Measurements from ENCODE around the gene TSC22D1. TPM values are rescaled to one million over a fixed set of nuclear protein-coding genes. Genes with fewer than 3 reads are reported as not detected.
A peak's percentile ranks its signal among the peaks of the same experiment; 100 is the strongest.

TSC22D1 gene
- total and polyA plus RNA-seq, 2 of the 4 experiments (the other 2 are of a cell fraction) = 30.8 to 42.2 TPM

DNA sequence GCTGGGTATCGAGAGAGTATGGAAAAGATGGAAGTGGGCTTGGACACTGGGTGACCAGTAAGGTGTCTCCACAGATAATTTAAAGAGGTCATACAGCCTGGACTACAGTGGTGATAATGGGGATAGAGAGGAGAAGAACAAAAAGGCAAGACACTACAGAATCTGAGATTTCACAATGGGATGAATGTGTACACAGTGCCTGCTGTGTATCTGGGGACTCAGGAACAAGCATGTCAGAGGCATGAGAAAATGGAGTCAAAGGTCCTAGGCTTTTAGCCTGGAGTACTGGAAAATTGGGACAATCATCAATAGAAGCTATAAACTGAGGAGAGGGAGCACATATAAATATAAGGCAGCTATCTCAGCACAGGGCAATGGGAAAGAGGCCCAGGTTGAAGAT lies 69.4 kb downstream of the TSC22D1 start:
- Histone ChIP-seq H3K36me3 (ENCODE audit: control insufficient read depth, insufficient read depth, low read length) (peaks cover 8% of the 10 kb centered on the region), H4K5ac (ENCODE audit: low read depth, low read length) (no peak overlapping the region), H2AK9ac (replicated peaks; ENCODE audit: low read depth, low read length, poor library complexity) (no peak overlapping the region), H3K18ac (ENCODE audit: low read depth, low read length) (no peak overlapping the region), H2AK5ac (ENCODE audit: low read depth, low read length) (no peak overlapping the region), H3K4me2 (ENCODE audit: low read depth, low read length) (no peak overlapping the region), H2BK15ac (ENCODE audit: low read depth, low read length) (no peak overlapping the region), H2BK20ac (ENCODE audit: low read depth, low read length) (no peak overlapping the region), H3K9me3 (ENCODE audit: control insufficient read depth, insufficient read depth, low read length) (no peaks in the 10 kb centered on the region), H3K27ac (ENCODE audit: insufficient read depth, low read length) (no peak overlapping the region), H2BK5ac (ENCODE audit: low read depth, low read length, poor library complexity, severe bottlenecking) (no peak overlapping the region), H3K79me1 (ENCODE audit: low read depth in 1 of 2, low read length in 2 of 2) (peaks cover 10 to 14% of the 10 kb centered on the region in 2 experiments), H3K4ac (ENCODE audit: low read depth, low read length) (no peak overlapping the region), H3K9ac (ENCODE audit: low read depth, low read length) (no peak overlapping the region), H2AFZ (replicated peaks; ENCODE audit: low read length, poor library complexity) (no peak overlapping the region), H3K14ac (replicated peaks; ENCODE audit: low read depth, low read length) (no peak overlapping the region), H3K4me3 (ENCODE audit: insufficient read depth, low read depth, low read length) (no peak overlapping the region), H4K91ac (ENCODE audit: insufficient read depth, low read depth, low read length) (no peak overlapping the region), H2BK120ac (ENCODE audit: low read depth, low read length) (no peak overlapping the region), H3K4me1 (ENCODE audit: control insufficient read depth, insufficient read depth, low read length) (peaks cover 9% of the 10 kb centered on the region), H3K23ac (ENCODE audit: low read depth, low read length) (peak overlapping the region; percentile 52; the same call in 1 of the 2 replicates), H4K20me1 (ENCODE audit: insufficient read depth, low read length) (no peaks in the 10 kb centered on the region; the same call in 1 of the 2 replicates), H3K27me3 (ENCODE audit: control insufficient read depth, insufficient read depth, low read length) (no peaks in the 10 kb centered on the region), H3K9me1 (ENCODE audit: insufficient read depth, low read length) (peaks cover 3% of the 10 kb centered on the region), H3K56ac (ENCODE audit: extremely low read depth, insufficient read depth, low read length) (no peak overlapping the region), H4K8ac (ENCODE audit: low read depth in 2 of 2, low read length in 2 of 2) (no peak overlapping the region; a peak in 1 of 4 replicates)
- intact Hi-C loops (cut with micrococcal nuclease) (no loop called here), in situ Hi-C loops (cut with MboI; ENCODE audit: low sequenced_read_pairs) (no loop called here), dilution Hi-C loops (cut with HindIII; ENCODE audit: low sequenced_read_pairs, unreplicated experiment) (no loop called here)
- CTCF ChIA-PET = no interaction called here
- BruUV-seq (replicated peaks) = no TSS peak
- TF ChIP-seq BHLHE40 (IDR thresholded peaks at IDR 0.05; ENCODE audit: low read depth, low read length) (no peak), CEBPB (IDR thresholded peaks at IDR 0.05; ENCODE audit: low read depth, low read length) (no peak), ELK1 (IDR thresholded peaks at IDR 0.05; ENCODE audit: borderline replicate concordance, low read depth, low read length) (no peak), RAD21 (IDR thresholded peaks at IDR 0.05; ENCODE audit: low read length) (no peak)
- no CpG with 5 or more reads among the region's 1 CpG for WGBS, 2 experiments (ENCODE audit: extremely low coverage in 2 of 2, insufficient read length in 1 of 2)
- DNase-seq = no peak
- ATAC-seq (ENCODE audit: low read depth) = 0 out of 2 replicates have a peak, but pooled peaks have one; percentile 17
- POLR2A ChIA-PET (ENCODE audit: unreplicated experiment) = no interaction called here

Measured in IMR-90 (cell line).